ENCODE results near the gene HLF.

The HLF gene

GRCh38 chr17:55278173-55278961 is 13.6 kb downstream of the HLF start:
- DNase-seq: no peak

GRCh38 chr17:55279203-55279602 is 14.4 kb downstream of the HLF start:
- no peak for DNase-seq

- no peak for DNase-seq
Measured at GRCh38 chr17:55279788-55280187, 15.0 kb downstream of the HLF start.

GRCh38 chr17:55280212-55280611 is 15.5 kb downstream of the HLF start:
- no peak for DNase-seq

- no peak for DNase-seq
Measured at GRCh38 chr17:55281649-55282378, 17.1 kb downstream of the HLF start.

- DNase-seq: no peak
Measured at GRCh38 chr17:55282379-55282702, 17.6 kb downstream of the HLF start.

GRCh38 chr17:55282741-55283140 is 18.0 kb downstream of the HLF start:
- DNase-seq: no peak

- DNase-seq: no peak
Measured at GRCh38 chr17:55283256-55283965, 18.7 kb downstream of the HLF start.

GRCh38 chr17:55284001-55284884 is 19.5 kb downstream of the HLF start:
- DNase-seq: no peak

- DNase-seq: no peak
Measured at GRCh38 chr17:55284944-55285339, 20.2 kb downstream of the HLF start.

GRCh38 chr17:55285340-55286301 is 20.9 kb downstream of the HLF start:
- no peak for DNase-seq

GRCh38 chr17:55286681-55287589 is 22.2 kb downstream of the HLF start:
- peak; percentile 93 for DNase-seq

GRCh38 chr17:55288356-55289105 is 23.8 kb downstream of the HLF start:
- no peak for DNase-seq

GRCh38 chr17:55289106-55289446 is 24.3 kb downstream of the HLF start:
- DNase-seq: no peak

GRCh38 chr17:55289978-55290377 is 25.2 kb downstream of the HLF start:
- DNase-seq: no peak

GRCh38 chr17:55290492-55291113 is 25.8 kb downstream of the HLF start:
- no peak for DNase-seq

GRCh38 chr17:55291114-55291507 is 26.4 kb downstream of the HLF start:
- no peak for DNase-seq

GRCh38 chr17:55292094-55292493 is 27.3 kb downstream of the HLF start:
- no peak for DNase-seq

GRCh38 chr17:55294042-55294751 is 29.4 kb downstream of the HLF start:
- no peak for DNase-seq

All from kidney glomerular epithelial cell (primary cell).